Cardiac fibroblast (primary cell): ENCODE results near the gene CHID1.

ENCODE experiments used
- DNase-seq, 2 donors: peaks; one replicate each; pipeline versions ENCODE4 v3.0.0 to v3.0.0-alpha.2; 2010; ENCODE audit warnings: low read depth in 2 of 2
- H3K4me3 ChIP-seq, 2 donors: replicated peaks in 1 of 2; 1 replicate in 1 of 2; 2 replicates in 1 of 2; pipeline ENCODE4 v1.5.1; 2011; ENCODE audit warnings: low read depth in 2 of 2, low read length in 2 of 2, mild to moderate bottlenecking in 2 of 2, moderate library complexity in 1 of 2
- CTCF ChIP-seq: IDR thresholded peaks from one replicate; pipeline ENCODE4 v1.5.1; 2011; ENCODE audit warnings: low read depth, mild to moderate bottlenecking, low read length, inconsistent platforms

CHID1 gene

DNA sequence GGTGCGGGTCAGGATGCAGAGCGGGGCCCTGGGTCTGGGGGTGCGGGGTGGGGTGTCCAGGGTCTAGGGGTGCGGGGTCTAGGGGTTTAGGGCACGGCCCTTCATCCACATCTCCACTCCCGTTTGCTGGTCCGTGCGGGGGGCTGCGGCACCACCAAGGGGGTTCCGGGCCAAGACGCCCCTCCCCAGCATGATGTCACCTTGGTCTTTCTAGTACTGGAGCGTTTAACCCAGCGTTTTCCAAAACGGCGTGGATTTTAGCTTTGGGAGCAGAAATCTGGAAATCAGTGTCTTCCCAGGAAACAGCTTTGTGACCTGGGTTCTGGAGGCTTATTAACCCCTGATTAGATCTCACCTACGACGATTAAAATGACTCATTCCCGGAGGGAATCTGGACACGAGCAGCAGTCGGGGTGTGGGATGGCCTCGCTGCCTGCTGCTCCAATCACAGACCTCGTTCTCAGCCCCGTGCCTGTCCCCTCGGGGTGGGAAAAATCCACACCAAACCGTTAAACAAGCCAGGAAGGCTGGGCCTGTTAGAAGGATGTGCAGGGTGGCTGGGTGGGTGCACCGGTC, 15.8 kb upstream of the CHID1 start:
- peak; percentile 59 to 69 for DNase-seq
- peak overlapping the region; percentile 80 to 83 for H3K4me3 ChIP-seq
- TF ChIP-seq CTCF: no peak

DNA sequence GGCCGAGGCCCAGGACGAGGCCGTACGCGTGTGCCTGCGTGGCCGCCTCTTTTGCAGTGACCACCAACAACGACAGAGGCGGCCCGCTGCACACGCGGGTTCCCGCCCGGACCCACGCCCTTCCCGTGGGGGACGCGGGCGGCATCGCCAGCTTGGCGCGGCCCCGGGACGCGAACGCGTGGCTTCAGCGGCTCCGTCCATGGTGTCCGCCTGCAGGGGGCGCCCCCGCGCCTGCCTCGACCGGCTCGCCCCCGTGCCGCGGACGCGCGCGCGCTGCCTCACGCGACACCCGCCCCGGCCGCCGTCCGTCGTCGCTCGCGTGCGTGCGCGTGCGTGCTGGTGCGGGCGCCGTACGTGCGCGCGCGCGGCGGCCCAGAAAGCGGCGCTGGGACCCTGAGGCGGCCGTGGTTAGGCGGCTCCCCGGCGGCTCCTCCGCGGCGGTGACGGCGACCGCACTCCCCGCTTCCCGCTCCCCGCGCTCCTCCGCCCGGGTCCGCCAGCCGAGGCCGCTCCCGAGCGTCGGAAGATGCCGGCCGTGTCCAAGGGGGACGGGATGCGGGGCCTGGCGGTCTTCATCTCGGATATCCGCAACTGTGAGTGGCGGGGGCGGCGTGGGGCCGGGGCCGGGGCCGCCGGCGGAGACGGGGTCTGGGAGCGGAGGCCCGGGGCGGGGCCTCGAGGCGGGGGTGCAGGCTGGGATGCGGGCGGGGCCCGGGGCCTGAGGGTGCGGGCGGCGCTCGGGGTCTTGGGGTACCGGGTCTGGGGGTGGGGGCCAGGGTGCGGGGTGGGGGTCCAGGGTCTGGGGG, 15.1 kb upstream of the CHID1 start, which contains the start of gene AP2A2:
TSS of gene AP2A2 (plus strand) at position 375 of the 806 bp plus-strand sequence. CDS start at position 527, 152 bp downstream.
- peak within 1 kb of the TSS; percentile 80 to 83 for H3K4me3 ChIP-seq
- DNase-seq: peak; percentile 86 to 94
- TF ChIP-seq CTCF: peak; percentile 35

DNA sequence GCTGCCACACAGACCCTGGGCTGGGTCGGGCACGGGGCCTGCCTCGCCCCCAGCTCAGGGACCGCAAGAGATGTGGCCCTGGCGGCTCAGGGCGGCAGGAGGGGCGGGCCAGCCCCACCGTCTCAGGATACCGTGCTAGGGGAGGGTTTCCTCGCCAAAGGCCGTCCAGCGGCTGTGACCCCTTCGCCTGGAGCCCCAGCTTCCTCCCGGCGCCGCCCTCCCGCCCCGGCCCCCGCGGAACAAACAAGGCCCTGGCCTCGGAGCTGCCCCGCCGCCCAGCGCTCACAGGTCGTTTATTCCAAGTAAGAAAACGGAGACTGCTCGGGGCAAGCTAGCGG, 14.5 kb upstream of the CHID1 start:
- no peak for DNase-seq
- TF ChIP-seq CTCF: no peak
- peak overlapping the region; percentile 19 to 42 for H3K4me3 ChIP-seq

GRCh38 chr11:924406-925157, 14.0 kb upstream of the CHID1 start:
- no peak overlapping the region for H3K4me3 ChIP-seq
- DNase-seq: no peak
- TF ChIP-seq CTCF: no peak

GRCh38 chr11:923691-924405, 13.2 kb upstream of the CHID1 start:
- TF ChIP-seq CTCF: no peak
- no peak overlapping the region for H3K4me3 ChIP-seq
- DNase-seq: no peak

DNA sequence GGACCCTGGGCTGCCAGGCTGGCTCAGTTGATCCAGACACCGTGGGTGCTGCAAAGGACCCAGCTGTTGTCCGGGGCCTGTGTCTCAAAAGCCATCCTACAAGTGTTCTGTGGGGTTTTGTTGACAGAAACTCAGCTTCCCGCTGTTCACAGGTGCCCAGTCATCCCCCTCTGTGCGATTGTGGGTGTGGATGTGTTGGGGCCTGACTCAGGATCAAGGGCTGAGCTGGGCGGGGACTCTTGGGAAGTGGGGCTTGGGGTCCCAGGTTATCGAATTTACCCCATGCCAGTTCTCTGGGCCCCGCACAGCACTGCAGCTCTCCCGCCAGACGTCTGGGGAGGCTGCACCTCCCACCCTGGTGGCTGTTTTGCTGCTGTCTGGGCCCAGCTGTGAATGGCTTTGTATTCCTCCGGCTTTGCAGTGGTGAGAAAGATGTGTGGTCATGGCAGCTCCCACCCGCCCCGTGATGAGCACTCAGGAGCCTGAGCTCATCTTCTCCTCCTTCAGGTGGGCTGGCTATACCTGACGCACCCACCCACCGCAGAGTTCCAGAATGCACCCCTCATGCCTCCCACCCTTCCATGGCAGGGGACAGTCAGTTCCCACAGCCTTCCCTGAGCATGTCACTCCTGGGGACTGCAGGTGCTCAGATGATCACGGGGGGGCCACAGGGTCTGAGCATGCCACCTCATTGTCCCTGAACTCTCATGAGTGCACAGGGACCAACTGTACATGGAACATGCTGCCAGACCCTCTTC, 11.5 kb upstream of the CHID1 start:
- no peak for DNase-seq
- no peak overlapping the region for H3K4me3 ChIP-seq
- no peak for TF ChIP-seq CTCF
